Esophagus muscularis mucosa (tissue), 4 donors: ENCODE measurements around the gene LSMEM2. TPM values are rescaled to one million over a fixed set of nuclear protein-coding genes. Genes with fewer than 3 reads are reported as not detected.

ENCODE experiments used
- DNase-seq: peaks from one replicate; pipeline ENCODE4 v3.0.0-alpha.2; 2017; ENCODE audit errors: extremely low spot score
- H3K27ac ChIP-seq, 4 donors: fragments of 200-600 bp; sonication (generic); replicated peaks in 1 of 4; 1 replicate in 3 of 4; 2 replicates in 1 of 4; pipeline ENCODE4 v1.5.1; 2016 to 2019; ENCODE audit warnings: mild to moderate bottlenecking in 1 of 4
- H3K27me3 ChIP-seq, 4 donors: fragments of 200-600 bp; sonication (generic); one replicate each; pipeline versions ENCODE4 v1.5.1 to v1.6.0; 2016 to 2019
- H3K36me3 ChIP-seq, 4 donors: fragments of 200-600 bp; sonication (generic); one replicate each; pipeline ENCODE4 v1.5.1; 2016 to 2019
- H3K4me1 ChIP-seq, 4 donors: fragments of 200-600 bp; sonication (generic); one replicate each; pipeline ENCODE4 v1.5.1; 2016 to 2019
- H3K4me3 ChIP-seq, 4 donors: fragments of 200-600 bp; sonication (generic); 1 replicate in 2 of 4; 2 replicates in 2 of 4; pipeline ENCODE4 v1.5.1; 2016 to 2019; ENCODE audit warnings: mild to moderate bottlenecking in 4 of 4, moderate library complexity in 1 of 4
- H3K9me3 ChIP-seq, 4 donors: fragments of 200-600 bp; sonication (generic); 1 replicate in 3 of 4; 2 replicates in 1 of 4; pipeline ENCODE4 v1.5.1; 2016 to 2019
- CTCF ChIP-seq, 3 experiments: fragments of 200-600 bp in 2 of 3; fragments of 450-650 bp in 1 of 3; sonication (generic) in 2 of 3; IDR thresholded peaks; one replicate each; pipeline ENCODE4 v1.5.1; 2017 to 2019; ENCODE audit warnings: antibody characterized with exemption in 3 of 3, mild to moderate bottlenecking in 2 of 3, moderate library complexity in 1 of 3
- EP300 ChIP-seq: sonication (generic); formaldehyde crosslinking; IDR thresholded peaks from one replicate; pipeline ENCODE4 v1.6.1; 2017; ENCODE audit warnings: antibody characterized with exemption
- POLR2A ChIP-seq: fragments of 450-650 bp; IDR thresholded peaks from one replicate; pipeline ENCODE4 v1.6.1; 2017; ENCODE audit warnings: antibody characterized with exemption, moderate library complexity, mild to moderate bottlenecking, low read depth
- POLR2AphosphoS5 ChIP-seq, 2 donors: sonication (generic); formaldehyde crosslinking; IDR thresholded peaks; one replicate each; pipeline ENCODE4 v1.6.1; 2017; ENCODE audit warnings: antibody characterized with exemption in 2 of 2
- WGBS: methylation state at CpG from one replicate; pipeline ENCODE4 v1.1.5; 2018; 5-methylcytosine and 5-hydroxymethylcytosine counted together
- intact Hi-C: fragments of 100-400 bp; cut with DNase I; formaldehyde crosslinking; loops from one replicate; pipeline ENCODE4 v1.15.1; 2023
- total RNA-seq, 4 donors: library from RNA; depleted of rRNA; stranded (reverse); fragments of >200 nt; gene quantifications; one replicate each; pipeline versions ENCODE4 v1.1.0 to v1.2.1, GENCODE V29; 2016

Gene LSMEM2
- total RNA-seq, 4 donors from 2014 or later = not detected

- no peaks in the 10 kb centered on the region for H3K27me3 ChIP-seq
- peaks cover 50 to 87% (median 82%) of the 10 kb centered on the region in 4 donors for H3K4me1 ChIP-seq
- no peaks in the 10 kb centered on the region for H3K9me3 ChIP-seq
- no peak for TF ChIP-seq POLR2A
- peak; percentile 55 for TF ChIP-seq EP300
- peak in 1 of 3 experiments; percentile 8 for TF ChIP-seq CTCF (IDR thresholded peaks at IDR 0.05)
- TF ChIP-seq POLR2AphosphoS5 (IDR thresholded peaks at IDR 0.05) = peak; percentile 48 to 65
- peak overlapping the region; percentile 93 to 95 (median 93) for H3K27ac ChIP-seq
- peaks cover 10 to 40% (median 34%) of the 10 kb centered on the region in 4 donors for H3K36me3 ChIP-seq
- intact Hi-C loops = no loop called here
- DNase-seq = no peak
- 56% methylated on average over 2 of the region's 5 CpGs for WGBS
- H3K4me3 ChIP-seq = peak overlapping the region in 3 of 4 donors; percentile 12 to 86 (median 83)
These were observed 44.8 kb downstream of the LSMEM2 start for GRCh38 chr3:50323614-50324199.

- H3K27ac ChIP-seq = peak overlapping the region; percentile 93 to 95 (median 93)
- intact Hi-C loops = no loop called here
- no peak overlapping the region for H3K4me3 ChIP-seq
- no peaks in the 10 kb centered on the region for H3K27me3 ChIP-seq
- no peak for DNase-seq
- H3K36me3 ChIP-seq = peaks cover 10 to 39% (median 34%) of the 10 kb centered on the region in 4 donors
- peak; percentile 77 to 87 (median 79) for TF ChIP-seq CTCF (IDR thresholded peaks at IDR 0.05)
- TF ChIP-seq POLR2A = no peak
- TF ChIP-seq POLR2AphosphoS5 (IDR thresholded peaks at IDR 0.05) = peak in 1 of 2 donors; percentile 34
- H3K4me1 ChIP-seq = peaks cover 45 to 82% (median 78%) of the 10 kb centered on the region in 4 donors
- WGBS = 43% methylated on average over 3 of the region's 4 CpGs
- no peaks in the 10 kb centered on the region for H3K9me3 ChIP-seq
These were observed 45.6 kb downstream of the LSMEM2 start for GRCh38 chr3:50324351-50325112.

- Histone ChIP-seq H3K27ac (peak overlapping the region; percentile 93 to 95 (median 93)), H3K4me3 (no peak overlapping the region), H3K4me1 (peaks cover 39 to 76% (median 72%) of the 10 kb centered on the region in 4 donors), H3K27me3 (no peaks in the 10 kb centered on the region), H3K36me3 (peaks cover 15 to 39% (median 35%) of the 10 kb centered on the region in 4 donors), H3K9me3 (no peaks in the 10 kb centered on the region)
- TF ChIP-seq EP300 = no peak
- no peak for TF ChIP-seq POLR2AphosphoS5 (IDR thresholded peaks at IDR 0.05)
- TF ChIP-seq CTCF (IDR thresholded peaks at IDR 0.05) = no peak
- no peak for TF ChIP-seq POLR2A
- intact Hi-C loops = no loop called here
- WGBS = 100% methylated on average over 2 of the region's 2 CpGs
- DNase-seq = no peak
These were observed 46.2 kb downstream of the LSMEM2 start for GRCh38 chr3:50325113-50325480.

GRCh38 chr3:50325497-50326181 lies 46.8 kb downstream of the LSMEM2 start:
- H3K4me3 ChIP-seq = no peak overlapping the region
- H3K27me3 ChIP-seq = no peaks in the 10 kb centered on the region
- no peaks in the 10 kb centered on the region for H3K9me3 ChIP-seq
- intact Hi-C loops = no loop called here
- TF ChIP-seq POLR2AphosphoS5 (IDR thresholded peaks at IDR 0.05) = no peak
- peaks cover 34 to 71% (median 67%) of the 10 kb centered on the region in 4 donors for H3K4me1 ChIP-seq
- no peak for DNase-seq
- peaks cover 20 to 42% (median 37%) of the 10 kb centered on the region in 4 donors for H3K36me3 ChIP-seq
- H3K27ac ChIP-seq = peak overlapping the region in 3 of 4 donors; percentile 93 to 95 (median 93)
- WGBS = 85% methylated on average over 11 of the region's 11 CpGs

- no peak for DNase-seq
- intact Hi-C loops = no loop called here
- Histone ChIP-seq H3K27me3 (no peaks in the 10 kb centered on the region), H3K4me1 (peaks cover 33 to 70% (median 65%) of the 10 kb centered on the region in 4 donors), H3K9me3 (no peaks in the 10 kb centered on the region), H3K27ac (peak overlapping the region in 1 of 4 donors; percentile 95), H3K4me3 (no peak overlapping the region), H3K36me3 (peaks cover 25 to 47% (median 42%) of the 10 kb centered on the region in 4 donors)
- WGBS = 88% methylated on average over 8 of the region's 8 CpGs
- TF ChIP-seq POLR2A (no peak), CTCF (IDR thresholded peaks at IDR 0.05) (no peak), EP300 (no peak), POLR2AphosphoS5 (IDR thresholded peaks at IDR 0.05) (no peak)
These were observed 47.3 kb downstream of the LSMEM2 start for GRCh38 chr3:50326182-50326541.
